Measurements from ENCODE around the gene PRICKLE2. TPM values are rescaled to one million over a fixed set of nuclear protein-coding genes. Genes with fewer than 3 reads are reported as not detected.

Gene PRICKLE2
- total RNA-seq, 1 experiment from 2014 or later: 0.26 TPM

GRCh38 chr3:64195789-64196188 is 29.5 kb downstream of the PRICKLE2 start:
- no TSS peak for BruUV-seq (replicated peaks)
- TF ChIP-seq POLR2AphosphoS5 (IDR thresholded peaks at IDR 0.05; ENCODE audit: low read depth, low read length): no peak
- no peak for TF ChIP-seq REST (IDR thresholded peaks at IDR 0.05; ENCODE audit: insufficient read depth in 1 of 2, low read depth in 2 of 2, low read length in 1 of 2)
- TF ChIP-seq TCF7L2 (IDR thresholded peaks at IDR 0.05; ENCODE audit: low read depth, low read length): no peak
- TF ChIP-seq, protein P1, sequence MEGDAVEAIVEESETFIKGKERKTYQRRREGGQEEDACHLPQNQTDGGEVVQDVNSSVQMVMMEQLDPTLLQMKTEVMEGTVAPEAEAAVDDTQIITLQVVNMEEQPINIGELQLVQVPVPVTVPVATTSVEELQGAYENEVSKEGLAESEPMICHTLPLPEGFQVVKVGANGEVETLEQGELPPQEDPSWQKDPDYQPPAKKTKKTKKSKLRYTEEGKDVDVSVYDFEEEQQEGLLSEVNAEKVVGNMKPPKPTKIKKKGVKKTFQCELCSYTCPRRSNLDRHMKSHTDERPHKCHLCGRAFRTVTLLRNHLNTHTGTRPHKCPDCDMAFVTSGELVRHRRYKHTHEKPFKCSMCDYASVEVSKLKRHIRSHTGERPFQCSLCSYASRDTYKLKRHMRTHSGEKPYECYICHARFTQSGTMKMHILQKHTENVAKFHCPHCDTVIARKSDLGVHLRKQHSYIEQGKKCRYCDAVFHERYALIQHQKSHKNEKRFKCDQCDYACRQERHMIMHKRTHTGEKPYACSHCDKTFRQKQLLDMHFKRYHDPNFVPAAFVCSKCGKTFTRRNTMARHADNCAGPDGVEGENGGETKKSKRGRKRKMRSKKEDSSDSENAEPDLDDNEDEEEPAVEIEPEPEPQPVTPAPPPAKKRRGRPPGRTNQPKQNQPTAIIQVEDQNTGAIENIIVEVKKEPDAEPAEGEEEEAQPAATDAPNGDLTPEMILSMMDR (IDR thresholded peaks at IDR 0.05): no peak
- TF ChIP-seq SIN3A (IDR thresholded peaks at IDR 0.05; ENCODE audit: borderline replicate concordance, insufficient read depth, low read depth, low read length): no peak
- H3K4me1 ChIP-seq (ENCODE audit: control insufficient read depth, insufficient read depth, low read length): no peaks in the 10 kb centered on the region
- intact Hi-C loops (cut with micrococcal nuclease; ENCODE audit: unreplicated experiment): no loop called here
- DNase-seq (ENCODE audit: low read depth, low spot score) (no peak), ATAC-seq (no peak)
- in situ Hi-C loops (cut with HindIII; ENCODE audit: low pct_unique_long_range_greater_than_20kb, low sequenced_read_pairs): no loop called here
- no peaks in the 10 kb centered on the region for H3K36me3 ChIP-seq (ENCODE audit: control insufficient read depth, insufficient read depth, low read length)
- no peaks in the 10 kb centered on the region for H3K9me3 ChIP-seq (ENCODE audit: control insufficient read depth, insufficient read depth, low read depth, low read length)
- H3K27ac ChIP-seq (ENCODE audit: low read length): no peak overlapping the region
- ChIA-PET POLR2A (no interaction called here), CTCF (no interaction called here)
- H3K27me3 ChIP-seq (ENCODE audit: control insufficient read depth, insufficient read depth, low read length): no peaks in the 10 kb centered on the region
- H3K4me3 ChIP-seq (ENCODE audit: low read depth in 2 of 2, low read length in 2 of 2): no peak overlapping the region

DNA sequence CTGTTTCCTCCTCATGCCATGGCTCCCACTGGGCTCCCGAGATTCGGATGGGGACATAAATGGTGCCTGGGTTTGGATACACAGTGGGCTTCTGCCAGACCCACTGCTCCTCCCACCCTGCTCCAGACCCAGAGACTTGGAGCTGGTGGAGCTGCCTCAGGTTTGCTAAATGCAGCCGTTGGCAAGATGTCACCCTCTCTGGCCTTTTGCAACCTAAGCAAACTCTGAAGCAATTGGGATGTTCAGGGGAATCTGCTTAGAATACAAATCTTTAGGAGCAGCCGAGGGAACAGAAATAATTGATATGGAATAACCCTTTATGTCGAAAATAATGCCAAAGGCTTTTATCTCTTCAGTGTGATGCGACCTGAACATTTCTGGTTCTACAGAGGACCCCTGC is 33.4 kb downstream of the PRICKLE2 start:
- no peak for ATAC-seq
- Histone ChIP-seq H3K27me3 (ENCODE audit: control insufficient read depth, insufficient read depth, low read length) (no peaks in the 10 kb centered on the region), H3K36me3 (ENCODE audit: control insufficient read depth, insufficient read depth, low read length) (no peaks in the 10 kb centered on the region), H3K9me3 (ENCODE audit: control insufficient read depth, insufficient read depth, low read depth, low read length) (no peaks in the 10 kb centered on the region), H3K4me1 (ENCODE audit: control insufficient read depth, insufficient read depth, low read length) (no peaks in the 10 kb centered on the region; the same call in 1 of the 2 replicates), H3K27ac (ENCODE audit: low read length) (no peak overlapping the region), H3K4me3 (ENCODE audit: low read depth in 2 of 2, low read length in 2 of 2) (no peak overlapping the region)
- CTCF ChIA-PET: no interaction called here
- TF ChIP-seq SIN3A (IDR thresholded peaks at IDR 0.05; ENCODE audit: borderline replicate concordance, insufficient read depth, low read depth, low read length) (no peak), POLR2AphosphoS5 (IDR thresholded peaks at IDR 0.05; ENCODE audit: low read depth, low read length) (no peak), REST (IDR thresholded peaks at IDR 0.05; ENCODE audit: insufficient read depth in 1 of 2, low read depth in 2 of 2, low read length in 1 of 2) (no peak), TCF7L2 (IDR thresholded peaks at IDR 0.05; ENCODE audit: low read depth, low read length) (no peak)
- TF ChIP-seq, protein P1 (IDR thresholded peaks at IDR 0.05): no peak
- DNase-seq (ENCODE audit: low read depth, low spot score): no peak
- intact Hi-C loops (cut with micrococcal nuclease; ENCODE audit: unreplicated experiment) (no loop called here), in situ Hi-C loops (cut with HindIII; ENCODE audit: low pct_unique_long_range_greater_than_20kb, low sequenced_read_pairs) (no loop called here)
- no TSS peak for BruUV-seq (replicated peaks)
- POLR2A ChIA-PET: no interaction called here
